ENCODE results near the gene CNTN5.

The CNTN5 gene

GRCh38 chr11:99531468-99531867, 510.7 kb downstream of the CNTN5 start:
- DNase-seq: no peak

- DNase-seq: no peak
Measured at GRCh38 chr11:99534812-99535211, 514.1 kb downstream of the CNTN5 start.

DNA sequence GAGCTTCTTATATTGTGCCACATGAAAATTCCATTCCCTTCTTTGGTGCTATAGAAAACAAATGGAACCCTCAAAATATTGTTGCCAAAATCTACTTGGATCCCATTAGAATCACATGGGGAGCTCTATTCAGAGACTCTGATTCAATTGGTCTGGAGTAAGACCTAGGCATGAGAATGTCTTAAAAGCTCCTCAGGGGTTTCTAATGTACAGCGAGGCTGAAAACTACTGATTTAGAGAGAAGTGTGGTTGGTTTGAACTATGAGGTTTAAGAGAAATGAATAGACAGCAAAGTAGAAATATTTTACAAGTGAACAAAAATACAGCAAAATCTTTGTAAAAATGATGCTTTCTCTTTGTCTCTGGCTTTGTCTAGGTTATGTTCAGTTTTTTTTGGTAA, 514.7 kb downstream of the CNTN5 start:
- no peak for DNase-seq

- DNase-seq: no peak
Measured at GRCh38 chr11:99535819-99536218, 515.1 kb downstream of the CNTN5 start.

DNA sequence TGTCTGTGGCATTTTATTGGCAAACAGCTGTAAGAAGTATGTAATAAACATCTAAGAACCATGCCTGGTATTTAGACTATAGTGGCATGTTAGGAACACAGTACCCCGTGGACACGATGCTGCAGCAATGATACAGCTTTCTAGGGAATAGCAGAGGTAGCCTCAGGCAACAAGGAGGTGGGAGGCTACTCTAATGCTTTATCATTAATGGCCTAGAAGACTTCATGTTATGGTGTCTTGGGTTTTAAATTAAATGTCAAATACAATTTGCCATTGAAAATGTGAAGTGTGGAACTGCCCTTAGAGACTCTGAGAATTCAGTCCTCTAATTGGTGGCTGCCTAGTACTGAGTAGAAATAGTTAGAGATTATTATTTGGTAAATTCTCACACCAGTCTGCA, 516.9 kb downstream of the CNTN5 start:
- DNase-seq: no peak

- no peak for DNase-seq
Measured at GRCh38 chr11:99545616-99546015, 524.9 kb downstream of the CNTN5 start.

GRCh38 chr11:99548264-99548663, 527.5 kb downstream of the CNTN5 start:
- DNase-seq: no peak

GRCh38 chr11:99554232-99554903, 533.6 kb downstream of the CNTN5 start:
- DNase-seq: no peak

DNA sequence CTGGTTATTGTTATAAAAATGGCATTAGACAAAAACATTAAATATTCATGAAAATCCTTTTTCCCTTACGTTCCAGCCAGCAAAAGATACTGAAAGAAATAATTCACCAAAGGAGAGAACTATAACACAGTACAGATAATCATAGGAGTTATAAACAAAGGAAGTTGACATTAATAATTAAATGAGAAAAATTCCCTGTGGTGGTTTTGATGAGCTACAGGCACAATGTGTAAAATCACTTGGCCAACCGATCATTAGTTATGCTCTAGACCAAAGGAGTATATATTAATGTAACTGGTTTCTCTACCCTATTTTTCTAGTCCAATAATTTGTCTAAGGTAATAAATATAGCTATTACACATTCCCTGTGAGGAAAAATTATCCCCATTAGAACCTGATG, 534.7 kb downstream of the CNTN5 start:
- DNase-seq: no peak

- DNase-seq: no peak
Measured at GRCh38 chr11:99565333-99565732, 544.6 kb downstream of the CNTN5 start.

DNA sequence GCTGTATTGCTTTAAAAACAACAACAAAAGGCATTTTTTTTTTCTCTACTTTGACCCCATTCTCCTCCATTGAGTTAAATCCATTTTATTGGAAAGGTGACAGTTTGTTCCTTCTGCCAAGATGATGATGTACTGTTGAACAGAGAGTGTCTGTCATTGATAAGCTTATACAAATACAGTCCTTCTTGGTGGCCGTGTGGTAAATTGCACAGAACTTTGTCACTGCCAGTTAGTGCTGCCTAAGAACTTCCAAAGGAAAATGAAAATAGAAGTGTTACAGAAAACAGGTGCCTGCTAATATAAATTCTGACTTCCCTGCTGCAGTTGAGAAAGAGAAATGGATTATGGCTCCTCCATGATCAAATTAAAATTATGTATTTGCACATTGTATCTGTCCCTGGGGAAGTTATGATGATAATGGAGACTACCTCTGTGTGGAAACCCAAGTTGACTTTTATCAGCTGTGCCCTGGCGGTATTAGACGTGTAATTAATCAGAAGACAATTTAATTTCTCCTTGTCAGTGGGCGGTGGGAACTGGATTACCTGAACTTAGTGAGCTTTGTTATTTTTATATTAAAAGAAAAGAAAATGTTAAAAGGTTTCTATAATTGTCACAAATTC, 546.7 kb downstream of the CNTN5 start:
- no peak for DNase-seq

GRCh38 chr11:99568808-99569207, 548.1 kb downstream of the CNTN5 start:
- no peak for DNase-seq

DNA sequence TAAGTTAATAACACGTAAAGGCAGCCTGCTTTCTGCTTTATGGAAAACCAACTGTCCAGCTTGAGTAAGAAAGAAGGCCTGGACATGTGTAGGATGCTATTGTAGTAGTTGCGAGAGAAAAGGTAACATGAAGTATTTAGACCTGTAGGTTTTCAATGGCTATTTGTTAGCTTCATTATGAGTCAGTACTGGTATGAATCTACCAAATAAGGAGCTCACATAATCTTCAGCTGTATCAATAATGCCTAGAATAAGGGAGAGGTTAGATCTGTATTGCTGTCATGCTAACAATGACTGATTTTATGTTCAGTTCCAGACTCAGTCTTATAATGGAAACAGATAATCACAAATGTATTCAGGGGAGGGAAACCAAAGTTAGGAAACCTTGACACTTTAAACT, 550.3 kb downstream of the CNTN5 start:
- no peak for DNase-seq

- no peak for DNase-seq
Measured at GRCh38 chr11:99584830-99585229, 564.1 kb downstream of the CNTN5 start.

DNA sequence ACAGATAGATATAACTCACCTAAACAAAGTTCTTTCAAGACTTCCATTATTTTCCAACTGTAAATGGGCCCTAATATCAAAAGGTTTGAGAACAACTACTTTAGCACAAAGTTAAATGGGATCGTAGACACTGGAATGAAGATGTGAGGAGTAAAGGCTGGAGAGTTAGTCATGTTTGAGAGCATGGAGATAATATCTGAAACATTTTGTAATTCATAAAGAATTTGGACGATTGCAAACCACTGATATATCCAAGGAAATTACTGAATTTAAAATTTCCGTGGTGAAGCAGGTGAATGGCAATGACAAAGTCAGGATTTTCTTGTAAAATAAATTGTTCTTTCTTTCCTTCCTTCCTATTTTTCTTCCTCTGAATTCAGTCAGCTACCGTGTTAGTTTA, 564.9 kb downstream of the CNTN5 start:
- DNase-seq: no peak

DNA sequence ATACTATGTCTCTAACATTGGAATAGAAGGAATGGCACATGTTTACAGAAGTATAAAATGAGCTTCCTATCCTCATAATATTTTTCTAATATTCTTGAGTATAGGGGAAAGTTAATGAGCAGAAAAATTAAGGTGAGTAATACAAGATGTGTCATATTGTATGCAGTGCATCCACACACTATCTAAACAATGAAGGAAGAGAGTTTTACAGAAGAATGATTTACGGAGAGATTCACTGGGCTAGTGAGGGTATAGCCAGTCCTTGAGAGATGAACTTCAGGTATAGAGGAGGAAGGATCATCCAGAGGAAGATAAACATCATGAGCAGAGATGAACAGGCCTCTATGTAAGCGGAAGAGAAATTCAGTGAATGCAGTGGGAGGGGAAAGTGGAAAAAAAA, 569.0 kb downstream of the CNTN5 start:
- DNase-seq: no peak

GRCh38 chr11:99592266-99592665, 571.5 kb downstream of the CNTN5 start:
- DNase-seq: no peak

- DNase-seq: no peak
Measured at GRCh38 chr11:99593197-99593596, 572.4 kb downstream of the CNTN5 start.

DNA sequence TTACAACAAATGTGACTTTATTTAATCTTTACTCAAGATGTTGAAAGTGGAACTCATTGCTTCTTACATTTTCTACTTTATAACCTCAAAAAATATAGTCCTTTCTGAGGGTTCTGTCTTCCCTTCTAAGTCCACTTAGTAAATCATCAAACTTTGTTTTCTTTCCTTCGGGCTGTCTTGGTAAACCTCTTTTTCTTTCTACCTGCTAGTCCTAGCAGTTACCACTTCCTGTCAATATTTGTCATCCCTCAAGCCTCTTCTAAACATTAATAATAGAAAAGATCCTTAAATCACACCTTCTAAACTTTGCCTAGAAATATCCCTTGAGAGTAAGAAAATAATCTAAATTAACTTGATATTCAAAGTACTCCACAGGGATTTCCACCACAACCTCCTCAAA, 580.4 kb downstream of the CNTN5 start:
- DNase-seq: no peak

- DNase-seq: no peak
Measured at GRCh38 chr11:99614352-99614751, 593.6 kb downstream of the CNTN5 start.

GRCh38 chr11:99630629-99631028, 609.9 kb downstream of the CNTN5 start:
- DNase-seq: no peak

- DNase-seq: no peak
Measured at GRCh38 chr11:99631618-99632017, 610.9 kb downstream of the CNTN5 start.

- DNase-seq: no peak
Measured at GRCh38 chr11:99632969-99633368, 612.2 kb downstream of the CNTN5 start.

DNA sequence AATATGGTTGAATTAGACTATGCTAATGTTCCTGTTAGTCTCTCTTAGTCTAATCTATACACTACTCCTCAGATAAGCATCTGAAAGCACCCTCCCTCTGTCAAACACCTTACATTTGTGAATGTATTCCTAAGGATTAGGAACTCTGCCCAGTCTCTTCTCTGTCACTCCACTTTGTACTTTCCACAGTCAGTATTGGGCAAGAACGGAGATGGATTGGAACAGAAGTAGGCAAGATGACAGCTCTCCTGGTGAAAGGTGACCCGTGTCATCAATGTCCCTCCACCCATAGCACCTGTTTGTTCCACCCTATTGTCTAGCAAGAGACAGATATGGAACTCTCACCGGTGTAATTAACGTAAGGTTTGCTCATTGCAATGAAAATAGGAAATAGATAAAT, 613.8 kb downstream of the CNTN5 start:
- DNase-seq: no peak

- no peak for DNase-seq
Measured at GRCh38 chr11:99638073-99638553, 617.4 kb downstream of the CNTN5 start.
